Stomach (tissue), 9 donors: ENCODE data around the gene BANP. TPM values are rescaled to one million over a fixed set of nuclear protein-coding genes. Genes with fewer than 3 reads are reported as not detected.

Experiments used
- DNase-seq, 2 donors: peaks; one replicate each; pipeline versions ENCODE4 v3.0.0 to v3.0.0-alpha.2; 2013 to 2019
- H3K27ac ChIP-seq, 5 donors: fragments of 200-600 bp in 4 of 5; sonication (generic) in 4 of 5; one replicate each; pipeline ENCODE4 v1.5.1; 2013 to 2019; ENCODE audit warnings: mild to moderate bottlenecking in 1 of 5, moderate library complexity in 1 of 5
- H3K27me3 ChIP-seq, 3 donors: fragments of 200-600 bp; sonication (generic); one replicate each; pipeline ENCODE4 v1.5.1; 2017 to 2019; ENCODE audit warnings: mixed run types in 1 of 3
- H3K36me3 ChIP-seq, 4 donors: fragments of 200-600 bp; sonication (generic); 1 replicate in 3 of 4; 2 replicates in 1 of 4; pipeline ENCODE4 v1.5.1; 2016 to 2019
- H3K4me1 ChIP-seq, 4 donors: fragments of 200-600 bp; sonication (generic); one replicate each; pipeline ENCODE4 v1.5.1; 2016 to 2019
- H3K4me3 ChIP-seq, 4 donors: fragments of 200-600 bp; sonication (generic) in 3 of 4; one replicate each; pipeline ENCODE4 v1.5.1; 2016 to 2019; ENCODE audit warnings: mild to moderate bottlenecking in 1 of 4
- H3K9me3 ChIP-seq, 4 donors: fragments of 200-600 bp; sonication (generic); one replicate each; pipeline ENCODE4 v1.5.1; 2016 to 2019
- CTCF ChIP-seq, 7 experiments: fragments of 450-650 bp in 4 of 7; fragments of 200-600 bp in 3 of 7; sonication (generic) in 3 of 7; IDR thresholded peaks; one replicate each; pipeline ENCODE4 v1.5.1; 2016 to 2019; ENCODE audit warnings: antibody characterized with exemption in 7 of 7, control low read depth in 2 of 7, mild to moderate bottlenecking in 1 of 7
- EP300 ChIP-seq: sonication (generic); formaldehyde crosslinking; IDR thresholded peaks from one replicate; pipeline ENCODE4 v1.6.1; 2017; ENCODE audit warnings: antibody characterized with exemption
- POLR2A ChIP-seq, 4 donors: fragments of 450-650 bp; IDR thresholded peaks; one replicate each; pipeline ENCODE4 v1.6.1; 2016; ENCODE audit warnings: antibody characterized with exemption in 4 of 4, control low read depth in 2 of 4, mild to moderate bottlenecking in 1 of 4, moderate library complexity in 1 of 4
- POLR2AphosphoS5 ChIP-seq, 3 donors: sonication (generic); formaldehyde crosslinking; IDR thresholded peaks; one replicate each; pipeline ENCODE4 v1.6.1; 2016; ENCODE audit warnings: antibody characterized with exemption in 3 of 3
- WGBS, 5 donors: extraction: QIAGEN DNeasy Blood & Tissue Kit in 3 of 5; methylation state at CpG; one replicate each; pipeline versions ENCODE4 v1.1.5 to v1.1.7; 2013 to 2018; 5-methylcytosine and 5-hydroxymethylcytosine counted together
- intact Hi-C: fragments of 100-400 bp; cut with DNase I; formaldehyde crosslinking; loops from one replicate; pipeline ENCODE4 v1.15.1; 2023; ENCODE audit warnings: low total_unique reads
- polyA plus RNA-seq, 3 donors: library from polyadenylated mRNA; stranded (reverse); fragments of 200-250 nt; gene quantifications; one replicate each; pipeline ENCODE4 v1.2.3, GENCODE V29; 2013
- total RNA-seq, 5 donors: library from RNA; depleted of rRNA; stranded (reverse); fragments of >200 nt; gene quantifications; one replicate each; pipeline versions ENCODE4 v1.1.0 to v1.2.3, GENCODE V29; 2014 to 2016
- donor health status: healthy with polysubstance abuse.
- donor health status: Bipolar disorder and iron deficiency.
- donor health status: healthy.

BANP gene
- total and polyA plus RNA-seq, 8 donors = 6.0 to 144 (median 18.3) TPM

- no peak for DNase-seq
- Histone ChIP-seq H3K4me3 (no peak overlapping the region), H3K9me3 (no peaks in the 10 kb centered on the region), H3K36me3 (peaks cover 0 to 24% (median 14%) of the 10 kb centered on the region in 4 donors), H3K27ac (peak overlapping the region in 4 of 5 donors; percentile 66 to 95 (median 80)), H3K4me1 (peaks cover 36 to 73% (median 67%) of the 10 kb centered on the region in 4 donors), H3K27me3 (no peaks in the 10 kb centered on the region)
- intact Hi-C loops = no loop called here
- 82 to 86% (median 85%) methylated on average over 18 of the region's 18 CpGs for WGBS, 5 donors
- TF ChIP-seq POLR2A (IDR thresholded peaks at IDR 0.05) = no peak
These were observed 4.3 kb downstream of the BANP start for GRCh38 chr16:87955302-87956097.

DNA sequence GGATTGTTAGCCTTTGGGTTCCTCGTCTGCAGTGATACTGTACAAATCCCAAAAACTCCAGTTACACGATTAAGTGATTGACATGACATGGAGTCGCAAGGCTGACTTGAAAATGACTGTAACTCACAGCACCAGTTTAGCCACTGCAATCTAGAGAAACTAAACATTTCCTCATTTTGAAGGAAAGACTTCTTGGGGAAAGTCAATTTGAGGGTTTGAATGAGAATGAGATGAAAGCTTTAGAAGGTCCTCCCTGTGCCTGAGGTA lies 4.8 kb downstream of the BANP start:
- 46 to 66% (median 63%) methylated on average over 3 of the region's 3 CpGs for WGBS, 5 donors
- H3K27me3 ChIP-seq = no peaks in the 10 kb centered on the region
- H3K27ac ChIP-seq = peak overlapping the region in 4 of 5 donors; percentile 41 to 95 (median 79)
- TF ChIP-seq EP300 = no peak
- no peak for TF ChIP-seq POLR2A (IDR thresholded peaks at IDR 0.05)
- TF ChIP-seq POLR2AphosphoS5 (IDR thresholded peaks at IDR 0.05) = no peak
- TF ChIP-seq CTCF (IDR thresholded peaks at IDR 0.05) = no peak
- DNase-seq = no peak
- peaks cover 0 to 24% (median 14%) of the 10 kb centered on the region in 4 donors for H3K36me3 ChIP-seq
- peaks cover 36 to 73% (median 66%) of the 10 kb centered on the region in 4 donors for H3K4me1 ChIP-seq
- intact Hi-C loops = no loop called here
- no peak overlapping the region for H3K4me3 ChIP-seq
- H3K9me3 ChIP-seq = no peaks in the 10 kb centered on the region

- peaks cover 36 to 73% (median 66%) of the 10 kb centered on the region in 4 donors for H3K4me1 ChIP-seq
- H3K27ac ChIP-seq = peak overlapping the region in 4 of 5 donors; percentile 41 to 95 (median 79)
- no peaks in the 10 kb centered on the region for H3K9me3 ChIP-seq
- peaks cover 0 to 24% (median 14%) of the 10 kb centered on the region in 4 donors for H3K36me3 ChIP-seq
- TF ChIP-seq POLR2A (IDR thresholded peaks at IDR 0.05) (no peak), POLR2AphosphoS5 (IDR thresholded peaks at IDR 0.05) (no peak), CTCF (IDR thresholded peaks at IDR 0.05) (no peak), EP300 (no peak)
- WGBS, 5 donors = 45 to 54% (median 49%) methylated on average over 20 to 30 of the region's 30 CpGs
- intact Hi-C loops = no loop called here
- no peaks in the 10 kb centered on the region for H3K27me3 ChIP-seq
- peak in 1 of 2 donors; percentile 89 for DNase-seq
- H3K4me3 ChIP-seq = peak overlapping the region in 1 of 4 donors; percentile 12
These were observed 5.4 kb downstream of the BANP start for GRCh38 chr16:87956365-87957231.

- peaks cover 0 to 24% (median 14%) of the 10 kb centered on the region in 4 donors for H3K36me3 ChIP-seq
- no peak for DNase-seq
- peaks cover 31 to 66% (median 60%) of the 10 kb centered on the region in 4 donors for H3K4me1 ChIP-seq
- intact Hi-C loops = no loop called here
- H3K9me3 ChIP-seq = no peaks in the 10 kb centered on the region
- no peak overlapping the region for H3K4me3 ChIP-seq
- TF ChIP-seq POLR2AphosphoS5 (IDR thresholded peaks at IDR 0.05) (no peak), POLR2A (IDR thresholded peaks at IDR 0.05) (no peak), CTCF (IDR thresholded peaks at IDR 0.05) (no peak)
- peak overlapping the region in 1 of 5 donors; percentile 95 for H3K27ac ChIP-seq
- no peaks in the 10 kb centered on the region for H3K27me3 ChIP-seq
- 90 to 93% (median 92%) methylated on average over 34 of the region's 34 CpGs for WGBS, 5 donors
These were observed 6.3 kb downstream of the BANP start for GRCh38 chr16:87957296-87958094.
